HEK293 (cell line): Measurements from ENCODE around the gene FAM184A.
"Not testable (repeated sequence)": the region's sequence is repeated elsewhere in the genome, so short reads cannot be mapped to it uniquely, and the experiment has no call there.

Source experiments
- CTCF ChIA-PET: fragments of 350-600 bp; formaldehyde crosslinking; extraction: SDS; loops from one replicate; lab custom pipeline; 2021; ENCODE audit warnings: antibody characterized with exemption; lab: Yijun Ruan, JAX
- POLR2A ChIA-PET: fragments of 300-600 bp; formaldehyde crosslinking; extraction: SDS; loops from one replicate; lab custom pipeline; 2020; ENCODE audit warnings: antibody characterized with exemption, inconsistent platforms; lab: Yijun Ruan, JAX
- H3K27ac ChIP-seq: fragments of 200-500 bp; sonication (Bioruptor generic); 2 replicates; pipeline ENCODE4 v1.5.1; 2014; ENCODE audit warnings: low read depth, low read length, control low read depth, inconsistent platforms; ENCODE audit errors: extremely low read depth
- H3K36me3 ChIP-seq, 2 experiments: fragments of 200-500 bp in 1 of 2; sonication (Bioruptor generic) in 1 of 2; 1 replicate in 1 of 2; 2 replicates in 1 of 2; pipeline ENCODE4 v1.5.1; 2014 to 2017; ENCODE audit warnings: inconsistent platforms in 2 of 2, low read length in 2 of 2; ENCODE audit not compliant: control insufficient read depth in 2 of 2, insufficient read depth in 1 of 2
- H3K4me1 ChIP-seq: fragments of 200-500 bp; sonication (Bioruptor generic); 2 replicates; pipeline ENCODE4 v1.5.1; 2014; ENCODE audit warnings: mild to moderate bottlenecking, low read length, inconsistent platforms; ENCODE audit not compliant: control insufficient read depth, insufficient read depth
- H3K4me3 ChIP-seq: 2 replicates; pipeline ENCODE4 v1.5.1; 2011; ENCODE audit warnings: low read depth, mild to moderate bottlenecking, control low read depth, low read length, moderate library complexity
- H3K9me3 ChIP-seq: fragments of 200-500 bp; sonication (Bioruptor generic); 2 replicates; pipeline ENCODE4 v1.5.1; 2014; ENCODE audit warnings: low read depth, low read length, inconsistent platforms; ENCODE audit not compliant: control insufficient read depth, insufficient read depth
- HOXC10 ChIP-seq: sonication (generic); formaldehyde crosslinking; IDR thresholded peaks from 2 replicates; pipeline ENCODE4 v1.8.1; 2023; ENCODE audit warnings: mild to moderate bottlenecking, missing genetic modification reagents
- SALL2 ChIP-seq: fragments of 450-650 bp; formaldehyde crosslinking; IDR thresholded peaks from 2 replicates; pipeline ENCODE4 v1.5.0; 2017; ENCODE audit warnings: missing biosample characterization, mild to moderate bottlenecking, missing genetic modification characterization, borderline replicate concordance
- SCRT2 ChIP-seq: fragments of 450-650 bp; formaldehyde crosslinking; IDR thresholded peaks from 2 replicates; pipeline ENCODE4 v1.5.1; 2016; ENCODE audit warnings: missing biosample characterization, missing genetic modification characterization
- ZBTB7A ChIP-seq: fragments of 450-650 bp; formaldehyde crosslinking; IDR thresholded peaks from 2 replicates; pipeline ENCODE4 v1.5.1; 2016; ENCODE audit warnings: low read depth, missing biosample characterization, missing genetic modification characterization
- ZNF174 ChIP-seq: fragments of 450-650 bp; formaldehyde crosslinking; IDR thresholded peaks from 2 replicates; pipeline ENCODE4 v1.5.0; 2017; ENCODE audit warnings: missing biosample characterization, mild to moderate bottlenecking, missing genetic modification characterization
- ZNF350 ChIP-seq: fragments of 450-650 bp; formaldehyde crosslinking; IDR thresholded peaks from 2 replicates; pipeline ENCODE4 v1.5.0; 2017; ENCODE audit warnings: missing biosample characterization, mild to moderate bottlenecking, missing genetic modification characterization
- ZNF530 ChIP-seq: fragments of 450-650 bp; formaldehyde crosslinking; IDR thresholded peaks from 2 replicates; pipeline ENCODE4 v1.5.1; 2016; ENCODE audit warnings: low read depth, missing biosample characterization, missing genetic modification characterization
- ZNF560 ChIP-seq: fragments of 450-650 bp; formaldehyde crosslinking; IDR thresholded peaks from 2 replicates; pipeline ENCODE4 v1.5.1; 2017; ENCODE audit warnings: missing biosample characterization, missing genetic modification characterization, borderline replicate concordance
- ZNF837 ChIP-seq: fragments of 450-650 bp; formaldehyde crosslinking; IDR thresholded peaks from 2 replicates; pipeline ENCODE4 v1.5.1; 2016; ENCODE audit warnings: missing biosample characterization, missing genetic modification characterization
- TF ChIP-seq, protein P1 (sequence below): fragments of 450-650 bp; formaldehyde crosslinking; IDR thresholded peaks from 2 replicates; pipeline ENCODE4 v1.5.1; 2016; ENCODE audit warnings: missing biosample characterization, missing genetic modification characterization, borderline replicate concordance
- TF ChIP-seq, protein P2 (sequence below): fragments of 450-650 bp; formaldehyde crosslinking; IDR thresholded peaks from 2 replicates; pipeline ENCODE4 v1.5.1; 2016; ENCODE audit warnings: missing biosample characterization, missing genetic modification characterization
- TF ChIP-seq, protein P3 (sequence below): fragments of 450-650 bp; formaldehyde crosslinking; IDR thresholded peaks from 2 replicates; pipeline ENCODE4 v1.5.1; 2016; ENCODE audit warnings: missing biosample characterization, missing genetic modification characterization
- TF ChIP-seq, protein P4 (sequence below): fragments of 450-650 bp; formaldehyde crosslinking; IDR thresholded peaks from 2 replicates; pipeline ENCODE4 v1.5.1; 2016; ENCODE audit warnings: missing biosample characterization, missing genetic modification characterization

FAM184A gene

DNA sequence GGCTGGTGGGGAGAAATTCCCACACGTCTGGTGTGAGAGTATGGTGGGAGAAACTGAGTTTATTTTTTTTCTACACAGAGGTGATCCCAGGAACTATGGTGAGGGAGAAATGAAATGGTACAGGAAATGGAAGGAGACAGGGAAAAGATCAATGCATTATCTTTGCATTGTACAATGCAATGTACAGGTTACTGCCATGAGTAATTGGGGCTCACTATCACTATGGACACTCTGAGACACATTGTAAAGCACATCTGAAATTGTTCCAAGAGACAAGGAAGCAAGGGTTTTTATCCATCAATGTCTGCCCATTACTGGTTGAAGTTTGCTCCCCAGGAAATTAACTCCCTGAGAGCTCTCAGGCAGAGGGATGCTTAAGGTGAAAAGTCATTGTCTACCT is 21.7 kb upstream of the FAM184A start:
- H3K27ac ChIP-seq, result no peak overlapping the region
- ChIA-PET POLR2A (interaction anchor here (1.2 kb wide), 1 partner anchor 206 kb away, joined by 3 read pairs; the partner anchor contains the start of gene ASF1A), CTCF (interaction anchor here (0.6 to 1.2 kb wide), 4 partner anchors 10 to 159 kb away, joined by 3 to 8 read pairs (median 4); no protein-coding TSS in a partner anchor)
- no peaks in the 10 kb centered on the region for H3K36me3 ChIP-seq
- H3K4me3 ChIP-seq, result no peak overlapping the region
- TF ChIP-seq SCRT2 (tag by site-specific recombination) (no peak), ZNF174 (tag by site-specific recombination) (no peak), ZNF560 (no peak), ZNF530 (no peak), ZNF837 (tag by site-specific recombination) (no peak), ZNF350 (no peak), ZBTB7A (tag by site-specific recombination) (no peak), SALL2 (tag by site-specific recombination) (no peak), HOXC10 (CRISPR knock-in tag) (no peak)
- TF ChIP-seq, protein P1, sequence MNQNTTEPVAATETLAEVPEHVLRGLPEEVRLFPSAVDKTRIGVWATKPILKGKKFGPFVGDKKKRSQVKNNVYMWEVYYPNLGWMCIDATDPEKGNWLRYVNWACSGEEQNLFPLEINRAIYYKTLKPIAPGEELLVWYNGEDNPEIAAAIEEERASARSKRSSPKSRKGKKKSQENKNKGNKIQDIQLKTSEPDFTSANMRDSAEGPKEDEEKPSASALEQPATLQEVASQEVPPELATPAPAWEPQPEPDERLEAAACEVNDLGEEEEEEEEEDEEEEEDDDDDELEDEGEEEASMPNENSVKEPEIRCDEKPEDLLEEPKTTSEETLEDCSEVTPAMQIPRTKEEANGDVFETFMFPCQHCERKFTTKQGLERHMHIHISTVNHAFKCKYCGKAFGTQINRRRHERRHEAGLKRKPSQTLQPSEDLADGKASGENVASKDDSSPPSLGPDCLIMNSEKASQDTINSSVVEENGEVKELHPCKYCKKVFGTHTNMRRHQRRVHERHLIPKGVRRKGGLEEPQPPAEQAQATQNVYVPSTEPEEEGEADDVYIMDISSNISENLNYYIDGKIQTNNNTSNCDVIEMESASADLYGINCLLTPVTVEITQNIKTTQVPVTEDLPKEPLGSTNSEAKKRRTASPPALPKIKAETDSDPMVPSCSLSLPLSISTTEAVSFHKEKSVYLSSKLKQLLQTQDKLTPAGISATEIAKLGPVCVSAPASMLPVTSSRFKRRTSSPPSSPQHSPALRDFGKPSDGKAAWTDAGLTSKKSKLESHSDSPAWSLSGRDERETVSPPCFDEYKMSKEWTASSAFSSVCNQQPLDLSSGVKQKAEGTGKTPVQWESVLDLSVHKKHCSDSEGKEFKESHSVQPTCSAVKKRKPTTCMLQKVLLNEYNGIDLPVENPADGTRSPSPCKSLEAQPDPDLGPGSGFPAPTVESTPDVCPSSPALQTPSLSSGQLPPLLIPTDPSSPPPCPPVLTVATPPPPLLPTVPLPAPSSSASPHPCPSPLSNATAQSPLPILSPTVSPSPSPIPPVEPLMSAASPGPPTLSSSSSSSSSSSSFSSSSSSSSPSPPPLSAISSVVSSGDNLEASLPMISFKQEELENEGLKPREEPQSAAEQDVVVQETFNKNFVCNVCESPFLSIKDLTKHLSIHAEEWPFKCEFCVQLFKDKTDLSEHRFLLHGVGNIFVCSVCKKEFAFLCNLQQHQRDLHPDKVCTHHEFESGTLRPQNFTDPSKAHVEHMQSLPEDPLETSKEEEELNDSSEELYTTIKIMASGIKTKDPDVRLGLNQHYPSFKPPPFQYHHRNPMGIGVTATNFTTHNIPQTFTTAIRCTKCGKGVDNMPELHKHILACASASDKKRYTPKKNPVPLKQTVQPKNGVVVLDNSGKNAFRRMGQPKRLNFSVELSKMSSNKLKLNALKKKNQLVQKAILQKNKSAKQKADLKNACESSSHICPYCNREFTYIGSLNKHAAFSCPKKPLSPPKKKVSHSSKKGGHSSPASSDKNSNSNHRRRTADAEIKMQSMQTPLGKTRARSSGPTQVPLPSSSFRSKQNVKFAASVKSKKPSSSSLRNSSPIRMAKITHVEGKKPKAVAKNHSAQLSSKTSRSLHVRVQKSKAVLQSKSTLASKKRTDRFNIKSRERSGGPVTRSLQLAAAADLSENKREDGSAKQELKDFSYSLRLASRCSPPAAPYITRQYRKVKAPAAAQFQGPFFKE, result no peak
- TF ChIP-seq, protein P2, sequence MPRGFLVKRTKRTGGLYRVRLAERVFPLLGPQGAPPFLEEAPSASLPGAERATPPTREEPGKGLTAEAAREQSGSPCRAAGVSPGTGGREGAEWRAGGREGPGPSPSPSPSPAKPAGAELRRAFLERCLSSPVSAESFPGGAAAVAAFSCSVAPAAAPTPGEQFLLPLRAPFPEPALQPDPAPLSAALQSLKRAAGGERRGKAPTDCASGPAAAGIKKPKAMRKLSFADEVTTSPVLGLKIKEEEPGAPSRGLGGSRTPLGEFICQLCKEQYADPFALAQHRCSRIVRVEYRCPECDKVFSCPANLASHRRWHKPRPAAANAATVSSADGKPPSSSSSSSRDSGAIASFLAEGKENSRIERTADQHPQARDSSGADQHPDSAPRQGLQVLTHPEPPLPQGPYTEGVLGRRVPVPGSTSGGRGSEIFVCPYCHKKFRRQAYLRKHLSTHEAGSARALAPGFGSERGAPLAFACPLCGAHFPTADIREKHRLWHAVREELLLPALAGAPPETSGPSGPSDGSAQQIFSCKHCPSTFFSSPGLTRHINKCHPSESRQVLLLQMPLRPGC, result no peak
- TF ChIP-seq, protein P3, sequence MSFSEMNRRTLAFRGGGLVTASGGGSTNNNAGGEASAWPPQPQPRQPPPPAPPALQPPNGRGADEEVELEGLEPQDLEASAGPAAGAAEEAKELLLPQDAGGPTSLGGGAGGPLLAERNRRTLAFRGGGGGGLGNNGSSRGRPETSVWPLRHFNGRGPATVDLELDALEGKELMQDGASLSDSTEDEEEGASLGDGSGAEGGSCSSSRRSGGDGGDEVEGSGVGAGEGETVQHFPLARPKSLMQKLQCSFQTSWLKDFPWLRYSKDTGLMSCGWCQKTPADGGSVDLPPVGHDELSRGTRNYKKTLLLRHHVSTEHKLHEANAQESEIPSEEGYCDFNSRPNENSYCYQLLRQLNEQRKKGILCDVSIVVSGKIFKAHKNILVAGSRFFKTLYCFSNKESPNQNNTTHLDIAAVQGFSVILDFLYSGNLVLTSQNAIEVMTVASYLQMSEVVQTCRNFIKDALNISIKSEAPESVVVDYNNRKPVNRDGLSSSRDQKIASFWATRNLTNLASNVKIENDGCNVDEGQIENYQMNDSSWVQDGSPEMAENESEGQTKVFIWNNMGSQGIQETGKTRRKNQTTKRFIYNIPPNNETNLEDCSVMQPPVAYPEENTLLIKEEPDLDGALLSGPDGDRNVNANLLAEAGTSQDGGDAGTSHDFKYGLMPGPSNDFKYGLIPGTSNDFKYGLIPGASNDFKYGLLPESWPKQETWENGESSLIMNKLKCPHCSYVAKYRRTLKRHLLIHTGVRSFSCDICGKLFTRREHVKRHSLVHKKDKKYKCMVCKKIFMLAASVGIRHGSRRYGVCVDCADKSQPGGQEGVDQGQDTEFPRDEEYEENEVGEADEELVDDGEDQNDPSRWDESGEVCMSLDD (tag by site-specific recombination), result no peak
- TF ChIP-seq, protein P4, sequence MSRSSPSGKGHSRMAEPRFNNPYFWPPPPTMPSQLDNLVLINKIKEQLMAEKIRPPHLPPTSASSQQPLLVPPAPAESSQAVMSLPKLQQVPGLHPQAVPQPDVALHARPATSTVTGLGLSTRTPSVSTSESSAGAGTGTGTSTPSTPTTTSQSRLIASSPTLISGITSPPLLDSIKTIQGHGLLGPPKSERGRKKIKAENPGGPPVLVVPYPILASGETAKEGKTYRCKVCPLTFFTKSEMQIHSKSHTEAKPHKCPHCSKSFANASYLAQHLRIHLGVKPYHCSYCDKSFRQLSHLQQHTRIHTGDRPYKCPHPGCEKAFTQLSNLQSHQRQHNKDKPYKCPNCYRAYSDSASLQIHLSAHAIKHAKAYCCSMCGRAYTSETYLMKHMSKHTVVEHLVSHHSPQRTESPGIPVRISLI, result no peak
- H3K9me3 ChIP-seq, result no peaks in the 10 kb centered on the region
- H3K4me1 ChIP-seq, result no peaks in the 10 kb centered on the region

DNA sequence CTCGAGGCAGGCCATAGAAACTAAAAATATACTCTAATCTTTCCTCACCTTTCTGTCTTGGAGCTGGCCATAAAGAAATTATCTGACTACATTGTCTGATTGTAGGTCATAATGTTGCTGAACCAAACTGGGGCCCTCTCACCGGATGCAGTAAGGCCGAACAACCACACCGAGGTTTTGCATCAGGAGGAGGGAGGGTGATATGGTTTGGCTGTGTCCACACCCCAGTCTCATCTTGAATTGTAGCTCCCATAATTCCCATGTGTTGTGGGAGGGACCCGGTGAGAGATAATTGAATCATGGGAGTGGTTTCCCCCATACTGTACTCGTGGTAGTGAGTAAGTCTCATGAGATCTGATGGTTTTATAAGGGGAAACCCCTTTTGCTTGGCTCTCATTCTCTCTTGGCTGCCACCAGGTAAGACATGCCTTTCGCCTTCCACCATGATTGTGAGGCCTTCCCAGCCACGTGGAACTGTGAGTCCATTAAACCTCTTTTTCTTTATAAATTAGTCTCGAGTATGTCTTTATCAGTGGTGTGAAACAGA is 19.4 kb upstream of the FAM184A start:
- H3K27ac ChIP-seq, H3K36me3 ChIP-seq, H3K4me1 ChIP-seq, H3K9me3 ChIP-seq, H3K4me3 ChIP-seq, POLR2A ChIA-PET: not testable (repeated sequence)
- CTCF ChIA-PET, result interaction anchor here (1.6 kb wide), 1 partner anchor 13 kb away, joined by 6 read pairs; no protein-coding TSS in a partner anchor
